H1 (cell line): ENCODE results near the gene MAGI1. TPM values are rescaled to one million over a fixed set of nuclear protein-coding genes. Genes with fewer than 3 reads are reported as not detected.

Experiments
- CTCF ChIA-PET: fragments of 300-600 bp; sonication (Branson Sonifier 250); formaldehyde crosslinking; loops from one replicate; lab custom pipeline; 2021; ENCODE audit not compliant: partially characterized antibody; lab: Charles Lee
- POLR2A ChIA-PET: fragments of 300-600 bp; sonication (Branson Sonifier 250); formaldehyde crosslinking; loops from one replicate; lab custom pipeline; 2021; ENCODE audit warnings: inconsistent platforms; ENCODE audit not compliant: partially characterized antibody; lab: Charles Lee
- DNase-seq, 2 experiments: peaks; one replicate each; pipeline versions ENCODE4 v3.0.0 to v3.0.0-alpha.2; 2010 to 2022; ENCODE audit warnings: low spot score in 2 of 2, low read depth in 1 of 2, mixed read lengths in 1 of 2
- FAIRE-seq: peaks from 2 replicates; lab custom pipeline; 2011; peaks lifted over from hg19 to GRCh38; lab: Jason Lieb, UNC
- H2AFZ ChIP-seq: 2 replicates; pipeline ENCODE4 v1.8.1; 2012; ENCODE audit warnings: low read length, inconsistent platforms
- H2AK5ac ChIP-seq: 2 replicates; pipeline ENCODE4 v1.6.1; 2013; ENCODE audit warnings: low read depth, low read length
- H2BK120ac ChIP-seq: replicated peaks from 2 replicates; pipeline ENCODE3; 2013; ENCODE audit warnings: low read depth, low read length, inconsistent platforms
- H2BK12ac ChIP-seq: 2 replicates; pipeline ENCODE4 v1.6.1; 2013; ENCODE audit warnings: low read depth, low read length
- H2BK15ac ChIP-seq: 2 replicates; pipeline ENCODE4 v1.6.1; 2013; ENCODE audit warnings: low read length
- H2BK20ac ChIP-seq: 2 replicates; pipeline ENCODE4 v1.6.1; 2013; ENCODE audit warnings: low read length
- H2BK5ac ChIP-seq: 2 replicates; pipeline ENCODE4 v1.6.1; 2013; ENCODE audit warnings: low read depth, low read length
- H3K14ac ChIP-seq: 2 replicates; pipeline ENCODE4 v1.6.1; 2013; ENCODE audit warnings: inconsistent platforms; ENCODE audit not compliant: insufficient read length
- H3K18ac ChIP-seq: 2 replicates; pipeline ENCODE4 v1.6.1; 2013; ENCODE audit warnings: low read length; ENCODE audit errors: extremely low read depth
- H3K23ac ChIP-seq: 2 replicates; pipeline ENCODE4 v1.6.1; 2013; ENCODE audit warnings: inconsistent platforms; ENCODE audit not compliant: insufficient read length
- H3K23me2 ChIP-seq: 2 replicates; pipeline ENCODE4 v1.6.1; 2013; ENCODE audit warnings: low read depth, low read length
- H3K27ac ChIP-seq: 2 replicates; pipeline ENCODE4 v1.6.1; 2011; ENCODE audit warnings: low read depth, low read length, inconsistent platforms
- H3K27me3 ChIP-seq, 4 experiments: replicated peaks in 1 of 4; 1 replicate in 1 of 4; 2 replicates in 3 of 4; pipeline versions ENCODE4 v1.6.1 to v1.8.1; 2011 to 2013; ENCODE audit warnings: low read length in 3 of 4, mild to moderate bottlenecking in 3 of 4, inconsistent platforms in 2 of 4, mixed read lengths in 2 of 4, moderate library complexity in 1 of 4; ENCODE audit not compliant: control insufficient read depth in 3 of 4, insufficient read depth in 3 of 4; ENCODE audit errors: extremely low read depth in 1 of 4
- H3K36me3 ChIP-seq, 4 experiments: 2 replicates each; pipeline versions ENCODE4 v1.6.1 to v1.8.1; 2011 to 2013; ENCODE audit warnings: mild to moderate bottlenecking in 4 of 4, low read length in 3 of 4, moderate library complexity in 2 of 4, control low read depth in 1 of 4, inconsistent platforms in 1 of 4; ENCODE audit not compliant: insufficient read depth in 4 of 4, control insufficient read depth in 2 of 4
- H3K4ac ChIP-seq: replicated peaks from 2 replicates; pipeline ENCODE3; 2013; ENCODE audit warnings: low read length, low read depth, mixed read lengths, inconsistent platforms; ENCODE audit not compliant: insufficient read length
- H3K4me1 ChIP-seq, 4 experiments: replicated peaks in 1 of 4; 1 replicate in 1 of 4; 2 replicates in 3 of 4; pipeline versions ENCODE4 v1.6.1 to v1.8.1; 2011 to 2013; ENCODE audit warnings: low read length in 3 of 4, inconsistent platforms in 2 of 4, mixed read lengths in 1 of 4; ENCODE audit not compliant: insufficient read depth in 4 of 4, control insufficient read depth in 3 of 4
- H3K4me2 ChIP-seq, 2 experiments: 2 replicates each; pipeline versions ENCODE4 v1.6.1 to v1.8.1; 2011 to 2013; ENCODE audit warnings: low read depth in 2 of 2, low read length in 2 of 2, control low read depth in 1 of 2, inconsistent platforms in 1 of 2, mild to moderate bottlenecking in 1 of 2; ENCODE audit not compliant: insufficient read depth in 1 of 2
- H3K4me3 ChIP-seq, 4 experiments: fragments of 200-600, 300-600 bp in 1 of 4; sonication (generic), shearing (Covaris generic), sonication (Bioruptor Twin) in 1 of 4; 2 replicates each; pipeline versions ENCODE4 v1.5.1 to v1.8.1; 2011 to 2016; ENCODE audit warnings: low read length in 4 of 4, low read depth in 3 of 4, control low read depth in 2 of 4, inconsistent platforms in 2 of 4, mild to moderate bottlenecking in 2 of 4, mixed read lengths in 1 of 4, moderate library complexity in 1 of 4; ENCODE audit not compliant: insufficient read depth in 2 of 4; ENCODE audit errors: extremely low read depth in 1 of 4
- H3K56ac ChIP-seq: replicated peaks from 2 replicates; pipeline ENCODE3; 2013; ENCODE audit warnings: low read depth, mild to moderate bottlenecking, mixed read lengths, low read length, inconsistent platforms; ENCODE audit not compliant: insufficient read length
- H3K79me1 ChIP-seq: 2 replicates; pipeline ENCODE4 v1.6.1; 2013; ENCODE audit warnings: low read depth, low read length, control low read depth
- H3K79me2 ChIP-seq, 2 experiments: 2 replicates each; pipeline versions ENCODE4 v1.6.1 to v1.8.1; 2012 to 2013; ENCODE audit warnings: low read length in 2 of 2, mild to moderate bottlenecking in 2 of 2, inconsistent platforms in 1 of 2; ENCODE audit not compliant: insufficient read depth in 2 of 2, control insufficient read depth in 1 of 2
- H3K9ac ChIP-seq, 4 experiments: replicated peaks in 1 of 4; 1 replicate in 1 of 4; 2 replicates in 3 of 4; pipeline versions ENCODE4 v1.6.1 to v1.8.1; 2011 to 2013; ENCODE audit warnings: low read depth in 3 of 4, low read length in 3 of 4, control low read depth in 2 of 4, mild to moderate bottlenecking in 2 of 4, moderate library complexity in 2 of 4, inconsistent platforms in 1 of 4; ENCODE audit errors: extremely low read depth in 1 of 4
- H3K9me3 ChIP-seq, 2 experiments: 2 replicates each; pipeline versions ENCODE4 v1.6.1 to v1.8.1; 2012 to 2013; ENCODE audit warnings: mild to moderate bottlenecking in 2 of 2, moderate library complexity in 2 of 2, control low read depth in 1 of 2, inconsistent platforms in 1 of 2, low read depth in 1 of 2, low read length in 1 of 2, mixed read lengths in 1 of 2; ENCODE audit not compliant: insufficient read depth in 2 of 2
- H4K20me1 ChIP-seq, 2 experiments: replicated peaks in 1 of 2; 2 replicates each; pipeline versions ENCODE3 to v1.8.1; 2011 to 2013; ENCODE audit warnings: inconsistent platforms in 2 of 2, low read length in 2 of 2, mild to moderate bottlenecking in 1 of 2; ENCODE audit not compliant: insufficient read depth in 2 of 2, control insufficient read depth in 1 of 2
- H4K5ac ChIP-seq: 2 replicates; pipeline ENCODE4 v1.6.1; 2013; ENCODE audit warnings: low read length, low read depth, mixed read lengths, inconsistent platforms; ENCODE audit not compliant: insufficient read length
- H4K8ac ChIP-seq: 2 replicates; pipeline ENCODE4 v1.8.0; 2013; ENCODE audit warnings: mild to moderate bottlenecking, moderate library complexity, low read length, inconsistent platforms; ENCODE audit not compliant: insufficient read depth; ENCODE audit errors: extremely low read depth
- H4K91ac ChIP-seq: replicated peaks from 2 replicates; pipeline ENCODE3; 2013; ENCODE audit warnings: low read length, mixed read lengths, inconsistent platforms; ENCODE audit not compliant: insufficient read length
- RNF2 ChIP-seq: fragments of 200-900, 300-1000 bp; sonication (generic); IDR thresholded peaks from 2 replicates; pipeline ENCODE4 v1.7.1; 2016; ENCODE audit warnings: borderline replicate concordance, low read depth, mild to moderate bottlenecking, antibody characterized with exemption, low read length; ENCODE audit not compliant: poor library complexity, severe bottlenecking; ENCODE audit errors: missing control alignments
- SRF ChIP-seq: IDR thresholded peaks from 2 replicates; pipeline ENCODE4 v1.6.1; 2011; ENCODE audit warnings: mild to moderate bottlenecking, low read depth, low read length, moderate library complexity
- WGBS, 2 experiments: shearing (Covaris generic) in 1 of 2; methylation state at CpG; one replicate each; pipeline versions ENCODE4 v1.1.6 to v1.1.7; 2013 to 2015; ENCODE audit warnings: low lambda C conversion rate in 2 of 2, mixed read lengths in 2 of 2, inconsistent platforms in 1 of 2, low coverage in 1 of 2, missing lambda C conversion rate in 1 of 2; ENCODE audit not compliant: insufficient replicate concordance in 2 of 2, insufficient coverage in 1 of 2, insufficient read length in 1 of 2; ENCODE audit errors: extremely low coverage in 1 of 2, missing lambda C conversion rate in 1 of 2; 5-methylcytosine and 5-hydroxymethylcytosine counted together
- polyA plus RNA-seq, 7 experiments: library from polyadenylated mRNA; depleted of rRNA in 3 of 7; stranded (reverse) in 5 of 7; unstranded in 2 of 7; fragments of >200 nt in 5 of 7; fragments of 200-250 nt in 2 of 7; gene quantifications; 1 replicate in 5 of 7; 2 replicates in 1 of 7; 4 replicates in 1 of 7; pipeline versions ENCODE4 v1.2.1 to v1.2.3, GENCODE V29; 2011 to 2013; ENCODE audit warnings: missing spikeins in 2 of 7, mixed read lengths in 2 of 7
- total RNA-seq: library from RNA; stranded (reverse); fragmentation: NEBNext Ultra II Directional; extraction: Animal tissue kit (Norgen Biotek cat#: 25700); gene quantifications from 2 replicates; pipeline ENCODE4 v1.2.1, GENCODE V29; 2021

The MAGI1 gene
- total and polyA plus RNA-seq, 2 of the 8 experiments (the other 6 are each of a cell fraction or from before 2014, with no cell fraction given) = 19.8 to 78.0 TPM

GRCh38 chr3:65639444-65639843 is 399.3 kb downstream of the MAGI1 start:
- no peaks in the 10 kb centered on the region for H3K36me3 ChIP-seq
- H3K27me3 ChIP-seq = no peaks in the 10 kb centered on the region
- H2BK120ac ChIP-seq = no peak overlapping the region
- H4K20me1 ChIP-seq = no peaks in the 10 kb centered on the region
- H3K9ac ChIP-seq = no peak overlapping the region
- H3K79me2 ChIP-seq = peaks cover 0 to 10% of the 10 kb centered on the region in 2 experiments; a peak in 1 of 4 replicates
- FAIRE-seq = no peak
- H3K23ac ChIP-seq = no peak overlapping the region
- H2BK15ac ChIP-seq = no peak overlapping the region
- no peak overlapping the region for H2BK5ac ChIP-seq
- WGBS, 2 experiments = 91% methylated on average over 6 of the region's 6 CpGs; no CpG with 5 or more reads in 1 of the 2 experiments
- H3K27ac ChIP-seq = no peak overlapping the region
- H3K4ac ChIP-seq = no peak overlapping the region
- H3K18ac ChIP-seq = no peak overlapping the region
- H2BK20ac ChIP-seq = no peak overlapping the region
- H3K56ac ChIP-seq = no peak overlapping the region
- H3K79me1 ChIP-seq = peaks cover 2% of the 10 kb centered on the region; the same call in 1 of the 2 replicates
- no peak overlapping the region for H3K4me3 ChIP-seq
- H2AK5ac ChIP-seq = no peak overlapping the region
- TF ChIP-seq SRF = no peak
- no peak for TF ChIP-seq RNF2
- no peak overlapping the region for H4K8ac ChIP-seq
- POLR2A ChIA-PET = interaction anchor here (0.6 kb wide), 1 partner anchor 1108 kb away, joined by 3 read pairs; no protein-coding TSS in a partner anchor
- H3K4me2 ChIP-seq = no peak overlapping the region
- no peaks in the 10 kb centered on the region; the same call in 1 of the 2 replicates for H3K23me2 ChIP-seq
- H4K91ac ChIP-seq = no peak overlapping the region
- no peak overlapping the region for H2AFZ ChIP-seq
- no peak overlapping the region for H4K5ac ChIP-seq
- H3K4me1 ChIP-seq = peaks cover 0 to 3% (median 0%) of the 10 kb centered on the region in 4 experiments; a peak in 1 of 7 replicates
- H3K14ac ChIP-seq = no peak overlapping the region
- no peaks in the 10 kb centered on the region for H3K9me3 ChIP-seq
- no peak for DNase-seq
- no peak overlapping the region for H2BK12ac ChIP-seq
- CTCF ChIA-PET = interaction anchor here (1.1 to 4.5 kb wide), 3 partner anchors 34 to 69 kb away, joined by 3 to 26 read pairs (median 3); no protein-coding TSS in a partner anchor
